Activated gamma-delta T cell (primary cell): Measurements from ENCODE around the gene TRAF3.

Experiments
- DNase-seq: peaks from one replicate; lab custom pipeline; 2025; lab: John Stamatoyannopoulos, UW

The TRAF3 gene

GRCh38 chr14:102939329-102939728, 162.1 kb downstream of the TRAF3 start:
- DNase-seq, result no peak

GRCh38 chr14:102939820-102940561, 162.7 kb downstream of the TRAF3 start:
- no peak for DNase-seq

- DNase-seq, result no peak
Observed at GRCh38 chr14:102940729-102941362, 163.6 kb downstream of the TRAF3 start.

GRCh38 chr14:102941419-102942011, 164.3 kb downstream of the TRAF3 start:
- no peak for DNase-seq

DNA sequence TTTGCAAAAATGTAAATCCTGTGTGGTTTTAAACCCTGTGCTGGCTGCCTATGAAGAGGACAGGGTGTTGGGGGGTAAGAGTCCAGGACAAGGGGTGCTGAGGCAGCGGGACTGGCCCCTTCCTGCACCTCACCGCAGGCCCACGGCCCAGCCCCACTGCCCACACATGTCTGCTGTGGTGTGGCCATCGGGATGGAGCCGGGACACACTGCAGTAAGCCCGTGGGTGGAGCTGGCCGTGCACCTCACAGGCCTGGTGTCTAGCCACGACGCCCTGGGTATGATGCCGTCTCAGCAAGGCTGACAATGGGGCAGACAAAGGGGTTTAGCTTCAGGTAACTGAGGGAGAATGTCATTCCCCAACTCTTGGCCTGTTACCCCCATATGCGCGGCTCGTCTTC, 164.8 kb downstream of the TRAF3 start:
- no peak for DNase-seq

GRCh38 chr14:102943454-102943853, 166.2 kb downstream of the TRAF3 start:
- no peak for DNase-seq

- DNase-seq, result no peak
Observed at GRCh38 chr14:102943979-102944378, 166.7 kb downstream of the TRAF3 start.

- DNase-seq, result no peak
Observed at GRCh38 chr14:102944448-102945330, 167.4 kb downstream of the TRAF3 start.

DNA sequence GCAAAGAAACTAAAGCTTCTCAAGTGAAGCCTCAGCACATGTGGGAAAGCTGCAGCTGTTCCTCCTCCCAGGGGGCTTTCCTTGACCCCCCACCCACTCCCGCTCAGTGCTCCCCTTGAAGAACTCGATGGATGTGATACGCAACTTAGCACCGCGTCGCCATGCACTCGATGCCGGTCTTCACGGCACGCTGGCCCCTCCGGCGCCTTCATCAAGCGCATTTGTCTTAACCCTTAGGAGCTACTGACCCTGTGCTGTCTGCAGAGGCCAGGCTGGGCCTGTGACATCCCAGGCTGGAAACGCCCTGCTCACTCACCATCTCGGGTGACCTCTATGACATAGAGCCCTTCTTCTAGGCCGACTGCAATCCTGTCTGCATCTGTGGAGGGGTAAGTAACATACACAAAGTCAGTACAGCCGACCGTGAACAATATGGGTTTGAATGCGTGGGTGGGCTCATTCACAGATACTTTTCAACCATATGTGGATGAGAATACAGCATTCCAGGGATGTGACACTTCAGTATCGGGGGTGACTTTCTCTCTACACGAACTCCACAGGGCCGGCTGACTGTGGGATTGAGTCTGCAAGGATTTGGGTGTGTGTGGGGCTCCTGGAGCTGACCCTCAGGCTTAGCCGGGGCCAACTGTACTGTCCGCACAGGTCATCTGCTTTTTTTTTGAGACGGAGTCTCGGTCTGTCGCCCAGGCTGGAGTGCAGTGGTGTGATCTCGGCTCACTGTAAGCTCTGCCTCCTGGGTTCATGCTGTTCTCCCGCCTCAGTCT, 168.3 kb downstream of the TRAF3 start:
- no peak for DNase-seq

- DNase-seq, result no peak
Observed at GRCh38 chr14:102947321-102948103, 170.3 kb downstream of the TRAF3 start.

DNA sequence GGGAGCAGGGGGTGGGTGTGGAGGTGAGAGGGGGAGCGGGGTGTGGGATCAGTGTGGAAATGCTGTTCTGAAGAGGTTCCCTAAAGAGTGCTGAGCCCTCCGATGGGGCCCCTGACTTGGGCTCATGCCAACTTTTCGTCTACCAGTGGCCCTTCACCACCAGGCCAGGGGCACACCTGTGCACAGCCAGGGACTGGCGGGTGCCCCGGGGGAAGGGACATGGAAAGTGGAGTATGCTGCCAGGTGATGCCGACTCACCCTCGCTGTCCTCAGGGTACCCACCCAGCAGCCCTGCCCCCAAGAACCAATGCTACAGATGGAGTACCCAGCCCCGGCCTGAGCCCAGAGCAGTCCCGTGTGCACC, 171.4 kb downstream of the TRAF3 start:
- DNase-seq, result no peak

GRCh38 chr14:102949062-102949800, 172.0 kb downstream of the TRAF3 start:
- DNase-seq, result no peak

- DNase-seq, result no peak
Observed at GRCh38 chr14:102949801-102950451, 172.7 kb downstream of the TRAF3 start.

GRCh38 chr14:102951034-102951433, 173.8 kb downstream of the TRAF3 start:
- no peak for DNase-seq

DNA sequence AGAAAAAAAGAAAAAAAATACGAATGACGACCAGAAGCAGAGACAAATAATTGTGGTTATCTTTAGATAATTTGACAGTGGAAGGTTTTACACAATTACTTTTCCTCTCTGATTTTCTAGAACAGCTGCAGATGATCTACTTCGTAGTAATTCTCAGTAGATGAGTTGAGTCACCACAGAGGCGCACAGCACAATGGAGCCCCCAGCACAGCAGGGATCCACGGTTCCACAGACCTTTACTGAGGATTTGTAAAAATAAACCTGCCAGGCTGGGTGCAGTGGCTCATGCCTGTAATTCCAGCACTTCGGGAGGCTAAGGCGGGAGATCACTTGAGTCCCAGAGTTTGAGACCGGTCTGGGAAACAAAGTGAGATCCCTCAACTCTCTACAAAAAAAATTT, 174.6 kb downstream of the TRAF3 start:
- DNase-seq, result no peak

- no peak for DNase-seq
Observed at GRCh38 chr14:102952276-102952675, 175.0 kb downstream of the TRAF3 start.

DNA sequence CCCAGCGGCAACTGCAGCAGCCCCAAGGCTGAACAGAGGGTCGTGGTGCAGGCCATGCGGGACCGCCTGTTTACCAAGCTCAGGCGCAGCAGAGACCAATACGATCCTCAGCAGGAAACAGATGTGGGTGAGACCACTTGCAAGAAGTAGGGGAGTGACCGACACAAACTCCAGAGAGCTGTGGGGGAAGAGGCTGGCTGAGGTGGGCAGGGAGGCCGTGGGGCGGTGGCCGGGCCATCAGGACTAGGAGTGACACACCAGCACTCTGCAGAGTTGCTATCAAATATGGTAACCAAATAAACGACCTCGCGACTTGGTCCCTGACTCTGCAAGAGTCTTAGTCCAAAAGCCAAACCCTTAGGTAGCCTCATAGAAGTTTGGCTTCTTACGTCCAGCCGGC, 175.9 kb downstream of the TRAF3 start:
- no peak for DNase-seq

DNA sequence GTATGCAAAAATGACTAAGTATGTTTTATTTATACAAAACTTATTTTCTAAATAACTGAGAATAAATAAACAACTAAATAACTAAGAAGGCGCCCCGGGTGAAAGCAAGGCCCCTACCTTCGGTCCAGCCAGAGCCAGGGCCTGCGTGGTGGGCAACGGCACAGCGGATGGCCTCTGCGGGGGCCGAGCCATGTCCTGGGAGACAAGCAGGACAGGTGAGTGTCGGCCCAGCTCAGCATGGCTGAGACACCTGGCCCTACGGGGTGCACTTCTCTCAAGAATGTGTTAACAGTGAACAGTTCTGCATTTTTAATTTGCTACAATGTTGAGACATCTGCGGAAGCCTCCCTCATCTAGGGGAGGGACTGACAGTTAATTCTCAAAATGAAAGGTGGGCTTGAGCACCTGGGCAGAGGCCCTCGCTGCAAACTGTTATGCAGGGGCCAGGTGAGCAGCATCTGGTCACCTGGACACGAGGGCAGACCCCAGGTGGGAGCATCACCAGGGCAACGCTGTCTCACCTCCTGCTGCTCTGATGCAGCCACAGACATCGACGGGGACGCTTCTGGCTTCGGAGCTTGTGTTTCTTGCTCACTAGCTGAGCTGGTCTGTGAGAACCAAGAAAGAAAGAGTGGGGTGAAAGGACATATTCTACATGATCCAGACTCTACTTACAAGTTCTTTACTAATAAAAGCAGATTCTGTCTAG, 177.0 kb downstream of the TRAF3 start:
- no peak for DNase-seq
